ENCODE results near the gene RAPGEF4.
"Not testable (repeated sequence)": the region's sequence is repeated elsewhere in the genome, so short reads cannot be mapped to it uniquely, and the experiment has no call there.

Gene RAPGEF4

DNA sequence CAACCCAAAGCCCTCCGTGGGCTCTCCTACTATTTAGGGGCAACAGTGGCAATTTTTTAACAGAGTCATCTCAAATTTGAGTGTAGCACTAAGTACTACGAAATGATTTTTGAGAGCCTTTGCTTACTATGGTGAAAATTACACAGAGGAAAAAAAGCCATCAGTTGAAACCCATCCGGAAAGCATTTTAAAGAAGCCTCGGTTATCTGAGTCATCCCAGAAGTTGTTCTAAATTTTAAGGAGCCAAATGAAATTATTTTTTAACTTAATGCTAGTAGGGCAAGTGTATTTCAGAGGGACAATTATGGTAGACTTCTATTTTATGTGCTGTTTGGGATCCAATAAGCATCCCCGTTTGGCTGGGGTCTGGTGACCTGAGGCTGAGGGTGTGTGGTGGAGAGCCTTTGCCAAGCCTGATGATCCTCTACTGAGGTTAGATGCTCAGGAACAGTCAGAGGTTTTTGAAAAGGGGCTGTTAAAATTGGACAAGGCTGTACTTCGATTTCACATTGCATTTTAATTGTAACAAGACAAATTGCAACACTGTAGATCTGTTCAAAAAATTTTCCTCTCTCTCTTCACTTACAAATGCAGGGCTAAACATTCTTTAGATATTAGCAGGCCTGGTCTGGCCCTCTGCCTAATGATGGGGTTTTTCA lies 47.0 kb downstream of the RAPGEF4 start:
- no peak for DNase-seq

DNA sequence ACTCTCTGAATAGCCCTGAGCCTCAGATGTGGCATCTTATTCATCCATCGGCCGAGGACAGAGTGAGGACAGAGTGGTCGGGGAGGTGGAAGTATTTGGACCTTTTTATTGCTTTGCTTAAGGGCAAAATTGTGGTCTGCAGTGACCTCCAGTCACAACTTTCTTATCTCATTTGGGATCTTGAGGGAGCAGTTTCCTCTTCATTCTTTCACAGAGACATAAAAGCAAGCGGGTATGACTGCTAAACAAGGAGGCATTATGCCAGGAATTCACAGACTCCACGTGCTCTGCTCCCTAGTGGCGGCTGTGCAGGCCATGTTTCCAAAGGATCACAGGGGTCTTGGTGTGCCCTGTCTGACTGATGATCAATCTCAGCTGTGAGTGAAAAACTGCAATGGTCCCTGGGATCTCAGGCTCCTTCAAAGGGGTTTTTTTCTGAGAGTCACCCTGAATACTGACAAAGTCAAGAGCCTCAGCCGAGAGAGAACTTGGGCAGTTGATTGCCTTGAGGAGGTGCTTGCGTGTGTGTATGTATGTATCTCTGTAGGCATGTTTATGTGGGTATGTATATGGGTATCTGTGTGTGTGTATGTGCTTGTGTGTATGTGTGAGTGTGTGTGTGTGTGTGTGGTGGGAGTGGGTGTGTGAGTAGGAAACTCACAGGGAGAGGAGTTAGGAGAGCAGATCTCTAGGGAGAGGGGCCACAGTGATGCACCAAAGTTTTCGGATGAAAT lies 47.7 kb downstream of the RAPGEF4 start:
- DNase-seq, result no peak

DNA sequence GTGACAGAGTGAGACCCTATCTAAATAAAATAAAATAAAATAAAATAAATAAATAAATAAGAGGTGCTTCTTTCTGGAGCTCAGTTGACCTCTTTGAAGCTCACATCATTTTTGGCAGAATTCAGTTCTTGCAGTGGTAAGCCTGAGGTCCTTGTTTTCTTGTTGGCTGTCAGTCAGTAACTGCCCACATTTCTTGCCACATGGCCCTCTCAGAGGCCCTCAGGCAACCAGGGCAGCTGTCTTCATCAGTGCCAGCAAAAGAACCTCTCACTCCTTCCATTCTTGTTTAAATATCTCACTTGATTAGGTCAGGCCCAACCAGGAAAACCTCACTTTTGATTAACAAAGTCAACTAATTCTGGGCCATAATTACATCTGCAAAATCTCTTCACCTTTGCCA lies 53.2 kb downstream of the RAPGEF4 start:
- no peak for DNase-seq

DNA sequence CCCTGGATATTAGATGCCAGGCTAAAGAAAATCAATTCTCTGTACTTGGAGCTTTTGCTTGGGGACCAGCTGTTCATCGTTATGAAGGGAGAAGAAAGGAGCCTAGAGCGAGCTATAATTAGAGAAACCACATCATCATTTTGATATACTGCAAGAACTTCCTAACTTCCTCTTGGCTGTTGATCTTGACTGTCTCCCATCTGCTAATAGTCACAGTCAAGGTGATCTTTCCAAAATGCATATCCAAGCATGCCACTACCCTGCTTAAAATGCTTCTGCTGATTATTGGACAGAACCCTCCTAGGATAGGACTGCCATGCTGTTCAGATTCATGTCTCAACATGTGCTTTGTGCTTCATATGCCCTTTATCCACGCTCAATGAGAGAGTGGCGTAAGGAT lies 54.8 kb downstream of the RAPGEF4 start:
- DNase-seq, result peak; percentile 63

DNA sequence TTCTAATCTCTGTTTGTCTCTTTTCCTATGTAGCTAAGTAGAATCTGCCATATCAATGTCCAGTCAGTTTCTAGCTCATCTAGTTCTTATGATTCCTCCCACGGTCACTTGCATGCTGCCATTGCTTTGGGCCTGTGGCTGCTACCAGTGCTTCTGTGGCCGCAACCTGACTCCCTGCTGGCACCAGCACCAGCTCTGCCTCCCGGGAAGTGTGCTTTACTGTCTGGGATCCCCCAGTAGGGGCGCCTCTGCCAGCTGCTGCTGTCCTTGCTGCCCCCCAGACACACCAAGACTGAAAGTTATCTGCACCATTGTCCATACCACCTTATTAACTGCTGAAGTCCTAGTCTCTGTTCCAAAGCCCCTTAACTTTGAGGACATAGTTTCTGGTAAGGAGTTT lies 56.3 kb downstream of the RAPGEF4 start:
- DNase-seq, result no peak

DNA sequence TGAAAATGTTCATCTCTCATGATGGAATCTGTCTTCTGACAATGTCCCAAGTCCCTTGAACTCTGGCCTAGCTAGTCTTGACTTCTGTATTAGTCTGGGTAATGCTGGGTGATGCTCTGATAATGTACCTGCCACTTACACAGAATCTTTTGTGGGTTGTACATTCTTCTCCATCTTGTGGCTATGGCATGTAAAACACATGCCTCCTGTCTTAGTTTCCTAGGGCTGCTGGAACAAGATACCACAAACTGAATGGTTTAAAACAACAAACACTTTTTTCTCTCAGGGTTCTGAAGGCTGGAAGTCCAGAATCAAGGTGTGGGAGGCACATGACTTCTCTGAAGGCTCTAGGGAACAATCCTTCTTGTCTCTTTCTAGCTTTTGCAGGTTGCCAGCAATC lies 57.1 kb downstream of the RAPGEF4 start:
- no peak for DNase-seq

DNA sequence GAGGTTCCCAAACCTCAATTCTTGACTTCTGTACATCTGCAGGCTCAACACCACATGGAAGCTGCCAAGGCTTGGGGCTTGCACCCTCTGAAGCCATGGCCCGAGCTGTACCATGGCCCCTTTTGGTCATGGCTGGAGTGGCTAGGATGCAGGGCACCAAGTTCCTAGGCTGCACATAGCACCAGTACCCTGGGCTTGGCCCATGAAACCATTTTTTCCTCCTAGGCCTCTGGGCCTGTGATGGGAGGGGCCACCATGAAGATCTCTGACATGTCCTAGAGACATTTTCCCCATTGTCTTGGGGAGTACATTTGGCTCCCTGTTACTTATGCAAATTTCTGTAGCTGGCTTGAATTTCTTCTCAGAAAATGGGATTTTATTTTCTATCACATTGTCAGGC lies 67.7 kb downstream of the RAPGEF4 start:
- not testable (repeated sequence) for DNase-seq

DNA sequence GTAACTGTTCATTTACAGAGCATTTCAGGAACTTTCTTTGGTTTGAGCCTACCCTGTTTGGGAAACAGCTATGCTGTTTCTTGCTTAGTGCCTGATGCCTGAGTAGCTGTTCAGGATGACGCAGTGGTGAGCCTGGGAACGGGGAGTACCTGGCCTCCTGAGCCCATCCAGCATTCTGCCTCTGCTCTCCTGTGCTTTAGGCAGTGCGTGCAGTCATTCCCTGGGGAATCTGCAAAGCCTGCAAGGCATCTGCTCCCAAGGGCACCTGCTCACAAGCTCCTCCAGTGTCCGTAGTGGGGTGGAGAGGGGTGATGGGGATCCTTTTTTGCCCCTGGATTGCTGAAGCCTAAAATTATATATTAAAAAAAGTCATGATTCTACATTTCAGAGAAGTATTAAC lies 68.8 kb downstream of the RAPGEF4 start:
- no peak for DNase-seq

DNA sequence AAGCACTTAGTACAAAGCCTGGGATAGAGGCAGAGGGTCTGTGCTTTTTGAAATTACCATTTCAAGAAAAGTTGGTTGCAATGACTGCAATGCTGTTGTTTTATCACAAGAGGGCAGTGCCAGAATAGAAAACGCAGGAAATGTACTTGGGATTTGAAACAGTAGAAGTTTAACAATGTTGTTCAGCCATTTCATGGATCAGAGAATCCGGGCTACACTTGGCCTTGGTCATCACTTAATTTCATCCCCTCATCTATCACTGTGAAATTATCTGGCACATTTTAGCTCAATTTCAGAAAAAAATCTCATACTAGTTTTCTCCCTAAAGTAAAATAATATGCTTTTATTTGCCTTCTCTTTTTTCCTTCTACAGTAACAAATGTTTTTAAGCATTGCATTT lies 70.8 kb downstream of the RAPGEF4 start:
- peak; percentile 85 for DNase-seq

DNA sequence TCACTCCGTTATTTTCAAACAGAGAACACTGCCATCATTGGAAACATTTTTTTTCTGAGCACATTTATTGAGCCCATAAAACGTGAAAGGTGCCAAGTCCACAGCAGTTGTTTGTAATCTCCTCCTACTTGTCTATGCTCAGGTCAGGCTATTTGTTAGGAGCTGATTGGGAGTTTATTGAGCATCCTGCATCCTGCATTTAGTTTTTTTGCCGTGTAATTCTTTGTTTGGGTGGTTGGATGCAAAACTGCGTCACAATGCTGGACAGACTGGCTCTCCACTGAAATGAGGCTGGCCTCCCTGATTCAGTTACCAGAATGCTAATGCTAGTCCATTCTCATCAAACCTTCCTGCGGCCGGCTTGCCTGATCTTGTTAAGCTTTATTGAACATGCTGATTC lies 71.4 kb downstream of the RAPGEF4 start:
- peak; percentile 55 for DNase-seq

DNA sequence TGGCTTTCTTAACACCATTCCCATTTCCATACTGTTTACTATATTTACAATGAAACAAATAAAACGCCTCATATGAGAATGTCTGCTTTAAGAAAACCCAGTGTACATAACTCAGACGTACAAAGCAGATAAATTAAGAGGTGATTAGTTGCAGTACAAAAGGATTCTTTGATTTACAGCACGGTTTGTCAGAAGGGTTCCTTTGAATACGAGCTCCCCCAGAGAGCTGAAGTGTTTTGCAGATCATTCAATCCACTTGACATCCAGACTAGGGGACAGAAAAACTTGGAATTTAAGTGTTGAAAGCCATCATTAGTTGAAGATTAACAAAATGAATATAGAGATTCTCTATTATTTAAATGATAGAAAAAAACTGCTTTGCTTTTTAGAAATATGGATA lies 72.5 kb downstream of the RAPGEF4 start:
- DNase-seq, result no peak

DNA sequence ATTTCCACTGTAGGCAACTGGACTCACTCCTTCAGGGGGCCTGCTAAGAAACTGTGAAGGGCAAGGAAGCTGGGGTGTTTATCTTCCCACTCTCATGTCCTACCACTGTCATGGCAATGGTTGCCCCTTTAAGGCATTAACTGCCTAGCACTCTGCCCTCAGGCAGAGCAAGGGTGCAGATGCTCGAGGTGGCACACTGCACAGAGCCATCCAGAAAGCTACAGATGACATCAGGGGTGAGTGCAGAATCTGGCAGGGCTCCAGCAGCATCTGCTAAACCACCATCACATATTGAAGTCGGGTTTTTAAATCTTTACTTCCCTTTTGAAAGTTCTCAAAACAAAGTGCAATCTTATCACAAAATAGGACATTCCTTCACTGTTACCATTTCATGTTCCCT lies 75.4 kb downstream of the RAPGEF4 start:
- peak; percentile 78 for DNase-seq

DNA sequence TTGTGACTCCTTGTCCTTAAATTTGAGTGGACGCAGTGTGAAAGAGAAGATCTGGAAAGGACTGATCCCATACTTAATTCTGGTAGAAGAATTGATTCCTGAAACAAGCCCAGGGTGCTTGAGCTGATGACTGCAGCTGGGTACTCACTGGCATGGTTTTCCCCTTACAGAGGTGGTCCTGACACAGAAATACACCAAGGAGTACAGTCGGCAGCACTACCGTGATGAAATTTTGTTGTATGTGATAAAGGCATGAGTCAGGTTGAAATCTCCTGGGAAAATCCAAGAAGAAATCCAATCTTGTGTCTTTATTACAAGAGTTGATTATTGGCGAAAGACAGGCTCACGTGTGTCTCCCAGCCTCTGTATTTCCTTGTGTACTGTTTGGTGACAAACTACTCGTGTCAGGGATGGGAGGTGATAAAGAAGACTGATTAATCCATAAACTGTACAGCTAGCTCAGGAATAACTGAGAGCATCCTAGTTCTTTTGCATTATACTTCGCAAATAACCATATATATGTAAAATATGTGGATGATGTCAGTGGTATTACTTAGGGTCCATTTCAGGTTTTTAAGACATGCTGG lies 76.6 kb downstream of the RAPGEF4 start:
- DNase-seq, result no peak

DNA sequence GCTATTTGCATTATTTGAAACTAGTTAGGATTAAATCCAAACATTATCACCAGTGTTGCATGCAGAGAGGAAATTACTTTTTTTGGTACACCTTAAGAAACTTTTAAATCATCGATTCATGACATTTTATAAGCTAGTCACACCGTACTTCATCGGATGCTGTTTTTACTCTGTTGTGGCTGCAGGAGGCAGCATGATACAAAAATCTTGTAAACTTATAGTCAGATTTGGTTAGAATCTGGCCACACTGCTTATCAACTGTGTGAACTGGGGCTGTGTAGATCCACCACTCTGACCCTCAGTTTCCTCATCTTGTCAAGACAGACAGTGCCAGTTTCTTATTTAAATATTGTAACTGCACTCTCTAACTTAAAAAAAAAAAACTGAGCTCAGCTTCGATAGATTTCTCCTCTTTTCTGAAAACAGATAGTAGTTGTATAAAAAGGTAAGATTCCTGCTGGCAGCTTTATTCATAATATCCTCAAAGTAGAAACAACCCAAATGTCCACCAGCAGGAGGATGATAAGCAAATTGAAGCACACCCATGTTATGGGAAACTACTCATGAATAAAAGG lies 77.8 kb downstream of the RAPGEF4 start:
- peak; percentile 33 for DNase-seq

DNA sequence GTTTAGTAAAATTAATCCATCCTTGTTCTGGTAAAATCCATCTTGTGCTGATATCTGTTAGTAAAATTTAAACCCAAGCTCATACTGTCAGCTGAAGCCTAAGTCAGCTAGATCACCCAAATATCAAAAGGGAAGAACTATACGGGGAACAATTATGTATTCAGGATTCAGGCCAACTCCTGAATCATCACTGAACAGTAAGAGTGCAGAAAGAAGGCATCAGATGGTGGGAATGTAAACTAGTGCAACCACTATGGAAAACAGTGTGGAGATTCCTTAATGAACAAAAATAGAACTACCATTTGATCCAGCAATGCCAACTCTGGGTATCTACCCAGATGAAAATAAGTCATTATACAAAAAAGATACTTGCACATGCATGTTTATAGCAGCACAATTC lies 81.8 kb downstream of the RAPGEF4 start:
- DNase-seq, result no peak

DNA sequence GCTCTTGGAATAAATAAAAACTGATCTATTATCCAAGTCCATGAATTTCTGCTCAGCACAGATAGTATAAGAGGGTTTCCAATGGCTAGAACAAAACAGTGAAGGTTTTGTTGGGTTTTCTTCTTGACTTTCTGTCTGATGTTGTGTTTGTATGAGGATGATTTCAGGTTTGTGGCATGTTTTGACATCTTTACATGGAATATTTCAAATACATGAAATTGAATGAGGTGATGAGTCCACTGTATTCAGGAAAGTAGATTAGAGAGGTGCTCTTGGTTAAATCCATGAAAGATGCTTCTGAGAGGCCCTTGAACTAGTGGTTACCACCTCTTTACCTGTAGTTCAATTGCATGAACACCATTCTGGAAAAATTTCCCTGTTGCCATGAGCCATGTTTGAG lies 84.3 kb downstream of the RAPGEF4 start:
- DNase-seq, result no peak

DNA sequence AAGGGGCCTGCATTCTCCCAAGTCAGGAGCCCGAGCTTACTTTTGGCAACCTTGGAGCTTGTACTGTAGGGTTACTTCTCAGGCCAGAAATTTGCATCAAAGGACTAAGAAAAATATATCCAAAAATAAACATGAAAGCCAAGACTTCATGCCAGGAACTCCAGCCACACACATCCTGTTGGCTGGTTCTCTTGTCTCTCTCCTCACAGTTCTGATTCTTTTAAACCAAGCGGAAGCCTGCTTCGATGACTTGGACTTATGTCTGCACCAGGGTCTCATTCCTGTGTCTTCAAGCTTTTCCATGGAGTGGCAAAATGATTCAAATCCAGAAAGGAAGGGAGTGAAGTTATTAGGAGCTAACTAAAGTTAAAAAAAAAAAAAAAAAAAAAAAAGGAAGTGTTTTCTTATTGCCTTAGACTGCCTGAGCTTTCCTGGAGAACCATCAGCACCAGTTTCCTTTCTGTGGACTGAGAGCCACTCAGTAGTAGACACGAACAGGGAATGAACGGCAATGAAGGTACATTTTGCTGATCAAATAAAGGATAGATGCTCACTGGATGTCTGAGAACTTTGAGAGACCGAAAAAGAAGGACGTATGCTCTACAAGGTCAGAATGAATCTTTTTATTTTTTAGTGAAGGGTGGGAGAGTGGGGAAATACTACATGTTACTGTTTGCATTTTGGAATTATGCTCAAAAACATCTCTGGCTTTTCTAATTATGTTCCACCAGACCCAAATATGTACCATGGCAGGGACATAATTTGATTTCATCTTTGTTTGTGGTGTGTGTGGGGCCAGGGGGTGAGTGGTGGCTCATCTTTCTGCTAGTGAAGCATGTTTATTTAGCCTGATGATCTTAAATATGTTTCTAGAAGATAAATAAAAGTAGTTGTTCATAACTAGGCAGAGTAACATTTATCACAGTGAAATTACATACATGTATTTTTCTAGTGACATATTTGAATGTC lies 86.0 kb downstream of the RAPGEF4 start:
- DNase-seq, result no peak

DNA sequence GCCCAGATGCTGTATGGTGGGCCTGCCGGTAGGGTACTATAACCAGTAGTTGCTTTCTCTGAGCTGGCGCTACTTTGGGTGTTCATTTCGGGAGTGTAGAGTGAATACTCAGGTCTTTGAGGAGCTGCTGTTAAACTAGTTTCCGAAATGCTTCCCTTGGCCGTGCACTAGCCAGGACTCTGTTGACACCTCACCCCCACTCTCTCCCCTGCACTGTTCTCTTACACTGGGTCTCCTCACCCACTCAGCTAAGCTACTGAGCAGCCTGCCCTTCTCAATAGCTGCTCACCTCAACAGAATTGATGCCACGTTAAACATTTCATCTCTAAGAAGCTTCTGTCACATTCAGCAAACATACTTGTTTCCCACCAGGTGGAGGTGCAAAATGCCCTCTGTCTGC lies 86.9 kb downstream of the RAPGEF4 start:
- no peak for DNase-seq

DNA sequence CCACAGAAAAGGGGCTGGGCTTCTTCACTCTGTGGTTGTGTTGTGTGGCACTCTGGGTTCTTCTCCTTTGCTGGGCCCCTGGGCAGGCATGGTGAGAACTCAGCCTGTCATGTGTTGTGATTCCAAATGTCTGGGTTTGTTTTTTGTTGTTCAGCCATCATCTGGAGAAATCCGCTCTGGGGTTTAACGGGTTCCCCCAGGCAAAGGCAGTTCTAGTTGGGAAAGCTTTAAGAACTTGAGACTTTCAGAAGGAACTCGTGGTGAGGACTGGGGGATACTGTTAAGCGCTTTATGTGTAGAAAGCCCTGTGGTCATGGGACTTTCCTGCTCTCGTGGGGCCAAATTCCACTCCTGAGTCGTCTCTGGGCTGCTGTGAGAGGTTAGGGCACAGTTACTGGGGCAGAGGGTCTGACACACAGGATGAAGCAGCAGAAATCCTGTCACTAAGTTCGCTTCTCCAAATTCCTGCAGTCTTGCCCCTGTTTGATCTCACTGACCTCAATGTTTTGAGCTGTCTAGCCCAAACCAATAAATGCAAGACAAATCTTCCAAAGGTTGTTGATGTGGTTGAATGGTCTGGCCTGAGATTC lies 87.7 kb downstream of the RAPGEF4 start:
- DNase-seq, result no peak

DNA sequence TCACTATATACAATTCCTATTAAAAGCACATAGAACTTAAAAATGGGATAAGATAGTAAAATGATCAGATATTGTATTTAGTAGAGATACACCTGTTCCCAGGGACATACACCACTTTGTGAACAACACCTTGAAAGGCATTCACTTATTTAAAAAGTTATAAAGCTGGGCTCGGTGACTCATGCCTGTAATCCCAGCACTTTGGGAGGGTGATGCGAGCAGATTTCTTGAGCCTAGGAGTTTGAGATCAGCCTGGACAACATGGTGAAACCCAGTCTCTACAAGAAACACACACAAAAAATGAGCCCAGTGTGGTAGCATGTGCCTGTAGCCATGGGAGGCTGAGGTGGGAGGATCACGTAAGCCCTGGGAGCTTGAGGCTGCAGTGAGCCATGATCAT lies 90.9 kb downstream of the RAPGEF4 start:
- DNase-seq, result no peak

DNA sequence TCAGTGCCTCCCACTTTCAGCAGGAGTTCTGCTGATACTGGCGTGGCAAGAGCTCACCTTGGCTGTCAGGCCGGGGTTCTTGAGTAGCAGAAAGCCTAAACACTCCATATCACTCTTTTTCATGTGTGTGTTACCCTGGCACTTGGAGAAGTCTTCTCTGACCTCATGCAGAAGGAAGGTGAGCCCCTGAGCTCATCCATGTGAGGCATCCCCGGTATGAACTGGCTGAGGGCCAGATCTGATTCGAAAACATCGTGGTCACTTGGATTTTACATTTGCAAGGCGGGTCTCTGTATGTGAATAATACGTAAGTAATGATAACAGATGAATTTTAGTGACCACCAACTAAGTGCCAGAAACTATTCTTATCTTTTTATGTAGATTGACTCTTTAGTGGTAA lies 93.6 kb downstream of the RAPGEF4 start:
- no peak for DNase-seq

DNA sequence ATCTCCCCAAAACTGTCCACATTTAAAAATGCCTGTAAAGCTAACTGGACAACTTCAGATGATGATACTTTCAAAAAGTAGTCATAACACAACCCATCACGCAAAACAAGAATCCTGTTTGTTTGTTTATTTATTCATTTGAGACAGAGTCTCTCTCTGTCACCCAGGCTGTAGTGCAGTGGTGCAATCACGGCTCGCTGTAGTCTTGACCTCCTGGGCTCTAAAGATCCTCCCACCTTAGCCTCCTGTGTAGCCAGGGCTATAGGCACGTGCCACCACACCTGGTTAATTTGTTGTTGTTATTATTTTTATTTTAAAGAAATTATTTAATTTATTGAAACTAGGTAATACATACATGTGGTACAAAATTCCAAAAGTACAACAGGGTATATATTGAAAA lies 94.8 kb downstream of the RAPGEF4 start:
- no peak for DNase-seq

DNA sequence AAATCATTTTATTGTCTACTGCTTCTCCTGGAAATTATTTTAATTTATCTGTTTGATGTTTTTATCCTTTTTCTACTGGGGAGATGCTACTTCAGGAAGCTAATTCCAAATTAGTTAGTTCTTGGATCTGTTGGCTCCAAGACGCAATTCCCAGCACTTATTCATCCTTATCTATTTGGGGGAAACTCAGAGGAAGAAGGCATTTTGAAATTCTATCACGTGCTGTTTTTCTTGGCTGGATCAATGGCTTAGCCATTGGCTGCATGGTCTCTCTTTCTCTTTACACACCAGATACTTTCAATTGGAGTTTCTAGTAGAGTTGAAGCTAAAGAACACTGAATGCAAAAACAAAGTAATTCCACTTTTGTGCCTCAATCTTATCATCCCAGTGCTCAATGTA lies 98.3 kb downstream of the RAPGEF4 start:
- no peak for DNase-seq
